Epithelial cell of proximal tubule (primary cell): Measurements from ENCODE around the gene ZNF888. TPM values are rescaled to one million over a fixed set of nuclear protein-coding genes. Genes with fewer than 3 reads are reported as not detected.

Experiments used
- DNase-seq: peaks from one replicate; pipeline ENCODE4 v3.0.0-alpha.2; 2011; ENCODE audit warnings: low read depth
- H3K4me3 ChIP-seq: 2 replicates; pipeline ENCODE4 v1.5.1; 2011; ENCODE audit warnings: low read depth, mild to moderate bottlenecking, low read length
- total RNA-seq: library from RNA; depleted of rRNA; stranded (reverse); fragments of >200 nt; gene quantifications from 2 replicates; pipeline ENCODE4 v1.2.3, GENCODE V29; 2015
- TF ChIP-seq, protein P1 (sequence below): conservative IDR thresholded peaks from 2 replicates; pipeline ENCODE4 v1.5.1; 2012; ENCODE audit warnings: low read depth, mild to moderate bottlenecking, low read length

The ZNF888 gene
- total RNA-seq, 1 donor from 2014 or later, result 6.3 TPM

DNA sequence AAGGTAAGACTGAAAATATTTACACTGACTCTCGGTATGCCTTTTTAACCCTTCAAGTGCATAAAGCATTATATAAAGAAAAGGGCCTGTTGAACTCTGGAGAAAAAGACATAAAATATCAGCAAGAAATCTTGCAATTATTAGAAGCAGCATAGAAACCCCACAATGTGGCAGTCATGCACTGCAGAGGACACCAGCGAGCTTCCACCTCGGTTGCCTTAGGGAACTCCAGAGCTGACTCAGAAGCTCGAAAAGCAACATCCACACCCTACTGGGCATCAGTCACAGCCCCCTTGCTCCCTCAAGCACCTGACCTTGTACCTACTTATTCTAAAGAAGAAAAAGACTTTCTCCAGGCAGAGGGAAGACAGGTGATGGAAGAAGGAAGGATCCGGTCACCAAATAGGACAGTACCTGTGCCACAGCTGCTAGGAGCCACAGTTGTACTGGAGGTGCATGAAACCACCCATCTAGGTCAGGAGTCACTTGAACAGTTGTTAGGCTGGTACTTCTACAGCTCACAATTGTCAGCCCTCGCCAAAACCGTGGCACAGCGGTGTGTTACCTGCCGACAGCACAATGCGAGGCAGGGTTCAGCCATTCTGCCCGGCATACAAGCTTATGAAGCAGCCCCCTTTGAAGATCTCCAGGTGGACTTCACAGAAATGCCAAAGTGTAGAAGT is 36.5 kb upstream of the ZNF888 start:
- TF ChIP-seq, protein P1, sequence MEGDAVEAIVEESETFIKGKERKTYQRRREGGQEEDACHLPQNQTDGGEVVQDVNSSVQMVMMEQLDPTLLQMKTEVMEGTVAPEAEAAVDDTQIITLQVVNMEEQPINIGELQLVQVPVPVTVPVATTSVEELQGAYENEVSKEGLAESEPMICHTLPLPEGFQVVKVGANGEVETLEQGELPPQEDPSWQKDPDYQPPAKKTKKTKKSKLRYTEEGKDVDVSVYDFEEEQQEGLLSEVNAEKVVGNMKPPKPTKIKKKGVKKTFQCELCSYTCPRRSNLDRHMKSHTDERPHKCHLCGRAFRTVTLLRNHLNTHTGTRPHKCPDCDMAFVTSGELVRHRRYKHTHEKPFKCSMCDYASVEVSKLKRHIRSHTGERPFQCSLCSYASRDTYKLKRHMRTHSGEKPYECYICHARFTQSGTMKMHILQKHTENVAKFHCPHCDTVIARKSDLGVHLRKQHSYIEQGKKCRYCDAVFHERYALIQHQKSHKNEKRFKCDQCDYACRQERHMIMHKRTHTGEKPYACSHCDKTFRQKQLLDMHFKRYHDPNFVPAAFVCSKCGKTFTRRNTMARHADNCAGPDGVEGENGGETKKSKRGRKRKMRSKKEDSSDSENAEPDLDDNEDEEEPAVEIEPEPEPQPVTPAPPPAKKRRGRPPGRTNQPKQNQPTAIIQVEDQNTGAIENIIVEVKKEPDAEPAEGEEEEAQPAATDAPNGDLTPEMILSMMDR, result no peak
- H3K4me3 ChIP-seq, result no peak overlapping the region
- no peak for DNase-seq

DNA sequence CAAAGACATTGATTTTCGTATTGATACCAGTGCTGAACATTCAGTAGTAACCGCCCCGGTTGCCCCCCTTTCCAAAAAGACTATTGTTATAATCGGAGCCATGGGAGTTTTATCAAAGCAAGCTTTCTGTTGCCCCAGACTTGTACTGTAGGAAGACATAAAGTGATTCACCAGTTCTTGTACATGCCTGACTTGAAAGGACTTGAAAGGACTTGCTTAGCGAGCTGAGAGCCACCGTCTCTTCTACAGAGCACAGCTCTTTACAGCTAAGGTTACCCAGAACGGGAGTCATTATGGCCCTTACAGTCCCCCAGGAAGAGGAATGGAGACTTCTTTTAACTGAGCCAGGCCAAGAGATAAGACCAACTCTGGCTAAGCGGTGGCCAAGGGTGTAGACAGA is 34.4 kb upstream of the ZNF888 start:
- no peak overlapping the region for H3K4me3 ChIP-seq
- DNase-seq, result no peak
- TF ChIP-seq, protein P1, result no peak

DNA sequence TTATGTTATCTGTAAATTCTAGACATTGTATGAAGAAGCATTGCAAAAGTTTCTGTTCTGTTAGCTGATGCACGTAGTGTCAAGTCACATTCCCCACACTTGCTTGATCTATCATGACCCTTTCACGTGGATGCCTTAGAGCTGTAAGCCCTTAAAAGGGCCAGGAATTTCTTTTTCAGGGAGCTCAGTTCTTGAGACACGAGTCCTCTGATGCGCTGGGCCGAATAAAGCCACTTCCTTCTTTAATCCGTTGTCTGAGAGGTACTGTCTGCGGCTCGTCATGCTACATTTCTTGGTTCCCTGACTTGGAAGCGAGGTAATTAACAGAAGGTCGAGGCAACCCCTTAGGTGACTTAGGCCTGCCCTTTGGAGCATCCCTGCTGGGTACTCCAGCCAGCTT is 33.7 kb upstream of the ZNF888 start:
- DNase-seq, result no peak
- TF ChIP-seq, protein P1, result no peak

DNA sequence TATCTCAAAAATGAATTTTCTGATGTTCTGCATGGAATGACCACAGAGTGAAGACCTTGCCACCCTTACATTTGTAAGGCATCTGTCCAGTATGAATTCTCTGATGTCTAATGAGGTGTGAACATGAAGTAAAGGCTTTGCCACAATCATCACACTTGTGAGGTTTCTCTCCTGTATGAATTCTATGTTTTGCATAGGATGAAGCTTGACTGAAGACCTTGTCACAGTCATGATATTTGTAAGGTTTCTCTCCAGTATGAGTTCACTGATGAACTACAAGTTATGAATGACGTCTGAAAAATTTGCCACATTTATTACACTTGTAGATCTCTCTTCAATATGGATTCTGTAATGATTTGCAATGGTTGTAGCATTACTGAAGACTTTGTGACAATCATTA is 26.2 kb upstream of the ZNF888 start:
- no peak overlapping the region for H3K4me3 ChIP-seq
- no peak for DNase-seq
- TF ChIP-seq, protein P1, result no peak

More for the DNA sequence above, 33.7 kb upstream of the ZNF888 start:
- H3K4me3 ChIP-seq, result no peak overlapping the region

DNA sequence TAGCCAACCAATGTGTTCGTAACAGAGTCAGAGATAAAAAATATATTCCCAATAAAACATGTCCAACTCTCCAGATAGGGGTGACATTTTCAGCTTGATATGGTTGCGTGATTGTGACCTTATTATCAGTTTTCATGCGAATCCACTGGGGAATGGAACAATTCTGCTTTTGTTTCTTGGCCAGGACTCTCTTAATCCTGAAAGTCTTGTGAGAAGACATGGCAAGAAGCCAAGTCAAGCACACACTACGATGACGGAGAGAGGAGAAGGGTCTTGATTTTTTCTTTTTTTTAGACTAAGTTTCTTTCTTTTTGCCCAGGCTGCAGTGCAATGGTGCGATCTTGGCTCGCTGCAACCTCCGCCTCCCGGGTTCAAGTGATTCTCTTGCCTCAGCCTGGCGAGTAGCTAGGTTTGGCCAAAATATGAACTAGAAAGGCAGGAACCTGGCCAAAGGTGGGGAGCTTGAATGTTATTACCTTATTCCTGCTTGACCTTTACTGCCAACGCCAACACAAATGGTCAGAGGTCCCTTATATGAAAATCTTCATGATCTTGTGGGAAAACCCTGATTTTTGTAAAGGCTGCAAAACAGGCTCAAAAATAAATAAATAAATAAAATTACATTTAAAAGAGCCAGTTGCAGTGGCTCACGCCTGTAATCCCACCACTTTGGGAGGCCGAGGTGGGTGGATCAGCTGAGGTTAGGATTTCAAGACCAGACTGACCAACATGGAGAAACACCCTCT is 25.0 kb upstream of the ZNF888 start:
- no peak for DNase-seq
- H3K4me3 ChIP-seq, result no peak overlapping the region
- TF ChIP-seq, protein P1, result no peak

DNA sequence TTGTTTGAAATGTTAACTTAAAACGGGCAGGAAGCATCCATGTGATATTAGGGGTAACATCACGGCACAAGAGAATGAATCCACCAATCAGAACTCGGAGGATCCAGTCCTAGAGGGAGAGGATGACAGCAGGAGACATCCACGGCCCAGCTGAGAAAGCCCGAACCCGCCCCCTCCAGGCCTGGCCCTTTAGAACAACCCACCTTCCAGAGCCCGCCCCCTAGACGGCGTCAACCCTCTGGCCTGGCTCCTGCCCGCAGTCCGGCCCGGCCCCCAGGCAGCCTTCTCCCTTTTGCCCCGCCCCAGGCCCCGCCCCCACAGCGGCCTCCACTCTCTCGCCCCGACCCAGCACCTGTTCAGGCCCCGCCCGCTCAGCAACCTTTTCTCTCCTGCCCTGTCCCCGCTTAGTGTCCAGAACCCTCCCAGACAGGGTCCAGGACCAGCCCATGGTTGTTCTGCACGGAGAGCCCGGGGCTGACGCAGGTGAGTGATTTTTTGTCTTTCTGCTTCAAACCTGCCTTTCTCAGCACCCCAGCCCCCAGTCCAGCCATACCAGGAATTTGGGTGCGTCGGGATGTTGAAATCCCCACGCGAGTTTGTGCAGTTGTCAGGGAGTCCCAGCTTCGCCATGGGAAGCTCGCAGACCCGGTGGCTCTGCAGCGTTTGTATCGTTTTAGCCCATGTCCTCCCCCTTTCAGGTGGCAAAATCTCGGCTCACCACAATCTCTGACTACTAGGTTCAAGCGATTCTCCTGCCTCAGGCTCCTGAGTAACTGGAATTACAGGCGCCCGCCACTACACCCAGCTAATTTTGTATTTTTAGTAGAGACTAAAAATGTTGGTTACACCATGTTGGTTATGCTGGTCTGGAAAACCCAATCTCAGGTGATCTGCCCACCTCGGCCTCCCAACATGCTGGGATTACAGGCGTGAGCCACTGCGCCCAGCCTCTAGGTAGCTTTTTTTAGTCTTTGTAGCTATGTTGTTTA is 23.4 kb upstream of the ZNF888 start:
- TF ChIP-seq, protein P1, result no peak
- DNase-seq, result no peak
- peak overlapping the region; percentile 26 for H3K4me3 ChIP-seq
